PFSK-1 (cell line): ENCODE data around the gene RAB23.

Experiments used
- FOXP2 ChIP-seq: optimal IDR thresholded peaks from 2 replicates; pipeline ENCODE3; 2011; ENCODE audit warnings: borderline replicate concordance, control low read depth, inconsistent platforms; ENCODE audit not compliant: insufficient read depth; ENCODE audit errors: extremely low read length, extremely low read depth
- POLR2AphosphoS5 ChIP-seq: IDR thresholded peaks from 2 replicates; pipeline ENCODE4 v1.6.1; 2012; ENCODE audit warnings: low read depth, mild to moderate bottlenecking, control low read depth, low read length, moderate library complexity
- SIN3A ChIP-seq: IDR thresholded peaks from 2 replicates; pipeline ENCODE4 v1.6.1; 2012; ENCODE audit warnings: mild to moderate bottlenecking, low read length, moderate library complexity, borderline replicate concordance; ENCODE audit not compliant: insufficient read depth
- TAF1 ChIP-seq: IDR thresholded peaks from 2 replicates; pipeline ENCODE4 v1.6.1; 2012; ENCODE audit warnings: low read length, control low read depth, borderline replicate concordance; ENCODE audit not compliant: insufficient read depth
- TF ChIP-seq, protein P1 (sequence below), 2 experiments: IDR thresholded peaks; 2 replicates each; pipeline versions ENCODE4 v1.6.1 to v1.8.0; 2011 to 2012; ENCODE audit warnings: low read depth in 2 of 2, low read length in 2 of 2, control low read depth in 1 of 2, inconsistent platforms in 1 of 2, mild to moderate bottlenecking in 1 of 2, moderate library complexity in 1 of 2; ENCODE audit not compliant: insufficient read depth in 1 of 2

Gene RAB23

DNA sequence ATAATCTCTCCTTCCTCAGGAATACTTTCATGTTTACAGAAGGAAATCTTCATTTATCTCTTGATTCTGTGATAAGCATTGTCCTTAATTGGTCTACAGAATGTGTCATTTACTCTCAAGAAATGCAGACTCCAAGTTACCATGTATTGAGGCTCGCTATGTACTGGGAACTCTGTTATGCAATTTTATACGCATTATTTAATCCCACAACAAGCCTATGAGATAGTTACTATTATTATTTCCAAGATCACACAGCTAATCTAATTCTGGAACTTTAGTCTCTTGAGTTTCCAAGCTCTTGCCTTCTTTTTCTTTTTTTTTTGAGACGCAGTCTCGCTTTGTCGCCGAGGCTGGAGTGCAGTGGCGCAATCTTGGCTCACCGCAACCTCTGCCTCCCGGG lies 30.0 kb upstream of the RAB23 start:
- no peak for TF ChIP-seq TAF1
- no peak for TF ChIP-seq POLR2AphosphoS5
- TF ChIP-seq FOXP2, result no peak
- no peak for TF ChIP-seq SIN3A
- TF ChIP-seq, protein P1, sequence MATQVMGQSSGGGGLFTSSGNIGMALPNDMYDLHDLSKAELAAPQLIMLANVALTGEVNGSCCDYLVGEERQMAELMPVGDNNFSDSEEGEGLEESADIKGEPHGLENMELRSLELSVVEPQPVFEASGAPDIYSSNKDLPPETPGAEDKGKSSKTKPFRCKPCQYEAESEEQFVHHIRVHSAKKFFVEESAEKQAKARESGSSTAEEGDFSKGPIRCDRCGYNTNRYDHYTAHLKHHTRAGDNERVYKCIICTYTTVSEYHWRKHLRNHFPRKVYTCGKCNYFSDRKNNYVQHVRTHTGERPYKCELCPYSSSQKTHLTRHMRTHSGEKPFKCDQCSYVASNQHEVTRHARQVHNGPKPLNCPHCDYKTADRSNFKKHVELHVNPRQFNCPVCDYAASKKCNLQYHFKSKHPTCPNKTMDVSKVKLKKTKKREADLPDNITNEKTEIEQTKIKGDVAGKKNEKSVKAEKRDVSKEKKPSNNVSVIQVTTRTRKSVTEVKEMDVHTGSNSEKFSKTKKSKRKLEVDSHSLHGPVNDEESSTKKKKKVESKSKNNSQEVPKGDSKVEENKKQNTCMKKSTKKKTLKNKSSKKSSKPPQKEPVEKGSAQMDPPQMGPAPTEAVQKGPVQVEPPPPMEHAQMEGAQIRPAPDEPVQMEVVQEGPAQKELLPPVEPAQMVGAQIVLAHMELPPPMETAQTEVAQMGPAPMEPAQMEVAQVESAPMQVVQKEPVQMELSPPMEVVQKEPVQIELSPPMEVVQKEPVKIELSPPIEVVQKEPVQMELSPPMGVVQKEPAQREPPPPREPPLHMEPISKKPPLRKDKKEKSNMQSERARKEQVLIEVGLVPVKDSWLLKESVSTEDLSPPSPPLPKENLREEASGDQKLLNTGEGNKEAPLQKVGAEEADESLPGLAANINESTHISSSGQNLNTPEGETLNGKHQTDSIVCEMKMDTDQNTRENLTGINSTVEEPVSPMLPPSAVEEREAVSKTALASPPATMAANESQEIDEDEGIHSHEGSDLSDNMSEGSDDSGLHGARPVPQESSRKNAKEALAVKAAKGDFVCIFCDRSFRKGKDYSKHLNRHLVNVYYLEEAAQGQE (IDR thresholded peaks at IDR 0.05; ENCODE audit: insufficient read depth in 1 of 2, low read depth in 2 of 2, low read length in 2 of 2), result no peak

DNA sequence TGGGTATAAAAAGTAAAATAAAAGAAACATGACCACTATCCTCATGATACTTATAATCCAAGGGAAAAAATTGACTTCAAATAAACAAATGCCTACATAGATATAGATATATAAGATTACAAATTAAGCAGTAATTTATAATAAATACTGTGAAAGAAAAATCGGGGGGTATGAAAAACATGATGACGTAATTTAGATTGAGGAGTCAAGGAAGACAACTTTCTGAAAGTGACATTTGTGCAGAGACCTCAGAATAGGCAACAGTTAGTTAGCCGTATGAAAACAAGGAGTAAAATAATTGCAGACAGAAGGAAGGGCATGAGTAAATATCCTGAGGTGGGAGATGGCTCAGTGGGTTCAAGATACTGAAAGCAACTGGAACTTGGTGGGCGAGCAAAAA lies 28.2 kb upstream of the RAB23 start:
- no peak for TF ChIP-seq POLR2AphosphoS5
- TF ChIP-seq, protein P1 (IDR thresholded peaks at IDR 0.05; ENCODE audit: insufficient read depth in 1 of 2, low read depth in 2 of 2, low read length in 2 of 2), result no peak
- no peak for TF ChIP-seq TAF1
- TF ChIP-seq SIN3A, result no peak
- TF ChIP-seq FOXP2, result no peak

DNA sequence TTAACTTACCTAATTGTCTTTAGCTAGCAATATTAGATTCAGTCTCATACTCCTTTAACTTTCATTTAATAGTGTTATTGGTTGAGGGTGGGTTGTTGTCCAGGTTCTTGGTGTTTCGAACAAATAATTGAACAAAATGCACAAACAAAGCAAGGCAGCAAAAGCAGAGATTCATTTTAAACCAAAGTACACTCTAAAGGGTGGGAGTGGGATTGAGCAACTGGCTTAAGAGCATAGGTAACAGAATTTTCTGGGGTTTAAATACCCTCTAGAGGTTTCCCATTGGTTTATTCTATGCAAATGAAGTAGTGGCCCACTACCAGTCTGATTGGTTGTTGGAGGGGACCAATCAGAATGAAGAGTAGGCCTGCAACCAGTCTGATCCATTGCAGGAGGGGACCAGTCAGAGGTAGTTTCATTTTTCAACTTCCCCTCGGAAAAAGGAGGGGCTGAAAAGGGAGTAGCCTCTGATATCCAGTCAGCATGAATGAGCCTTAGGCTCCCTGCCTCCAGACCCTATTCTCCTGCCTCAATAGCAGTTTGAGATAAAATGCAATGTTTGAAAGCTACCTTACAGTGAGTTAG lies 26.3 kb upstream of the RAB23 start:
- TF ChIP-seq POLR2AphosphoS5, result no peak
- TF ChIP-seq, protein P1 (IDR thresholded peaks at IDR 0.05; ENCODE audit: insufficient read depth in 1 of 2, low read depth in 2 of 2, low read length in 2 of 2), result no peak
- no peak for TF ChIP-seq TAF1
- no peak for TF ChIP-seq SIN3A
- no peak for TF ChIP-seq FOXP2

DNA sequence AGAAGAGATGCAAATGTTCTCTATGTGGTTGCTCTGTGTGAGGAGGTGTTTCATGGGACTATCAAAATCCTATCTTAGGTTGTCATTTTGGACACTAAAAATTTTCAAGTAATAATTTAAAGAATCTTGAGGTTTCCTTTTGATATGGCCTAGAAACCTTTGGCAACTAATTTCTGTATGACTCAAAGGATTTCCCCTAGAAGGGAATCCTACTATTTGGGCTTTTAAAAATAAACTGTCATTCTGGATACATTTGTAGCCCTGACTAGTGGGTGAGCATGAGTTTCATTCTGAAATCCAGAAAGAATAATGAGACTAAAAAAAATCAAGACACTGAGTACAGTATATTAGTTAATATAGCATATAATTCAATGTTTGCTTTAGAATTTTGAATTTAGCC lies 25.5 kb upstream of the RAB23 start:
- TF ChIP-seq FOXP2 (no peak), POLR2AphosphoS5 (no peak), TAF1 (no peak), SIN3A (no peak)
- TF ChIP-seq, protein P1 (IDR thresholded peaks at IDR 0.05; ENCODE audit: insufficient read depth in 1 of 2, low read depth in 2 of 2, low read length in 2 of 2), result no peak

DNA sequence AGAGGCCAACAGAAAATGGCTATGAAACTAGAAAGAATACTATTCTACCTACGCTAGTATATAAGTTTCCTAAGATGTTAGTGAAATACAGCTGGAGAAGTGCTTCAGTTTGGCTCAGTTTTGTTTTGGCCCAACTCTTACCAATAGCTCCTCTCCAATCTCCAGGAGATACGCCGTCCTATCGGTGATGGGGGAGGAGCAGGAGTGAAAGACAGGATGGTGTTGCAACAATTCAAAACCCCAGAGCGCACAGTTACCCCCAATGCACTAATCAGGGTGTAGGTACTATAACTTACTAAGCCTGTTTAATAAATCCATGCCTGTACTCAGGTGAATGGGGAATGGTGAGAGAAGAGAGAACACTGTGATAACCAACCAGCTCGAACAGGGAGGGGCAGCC lies 24.2 kb upstream of the RAB23 start:
- TF ChIP-seq, protein P1 (IDR thresholded peaks at IDR 0.05; ENCODE audit: insufficient read depth in 1 of 2, low read depth in 2 of 2, low read length in 2 of 2), result no peak
- no peak for TF ChIP-seq POLR2AphosphoS5
- TF ChIP-seq SIN3A, result no peak
